ENCODE results near the gene CLCN1.

DNA sequence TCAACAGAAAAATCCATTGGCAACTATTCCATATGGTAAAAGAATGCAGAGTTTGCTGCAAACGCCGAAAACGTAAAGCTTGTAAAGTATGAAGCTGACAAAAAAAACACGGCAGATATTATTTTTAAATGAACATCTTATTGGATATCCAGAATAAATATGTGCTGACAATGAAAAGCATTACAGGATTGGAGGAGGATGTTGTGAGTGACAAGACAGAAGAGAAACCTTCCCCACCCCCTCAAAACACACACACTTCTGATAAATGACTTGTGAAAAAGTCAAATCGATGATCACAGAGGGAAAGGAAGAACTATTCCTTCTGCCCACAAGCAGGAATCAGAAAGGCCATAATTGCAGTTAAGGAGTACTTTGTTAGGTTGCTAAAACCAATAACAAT, 32.0 kb downstream of the CLCN1 start:
- TF ChIP-seq, protein P1, sequence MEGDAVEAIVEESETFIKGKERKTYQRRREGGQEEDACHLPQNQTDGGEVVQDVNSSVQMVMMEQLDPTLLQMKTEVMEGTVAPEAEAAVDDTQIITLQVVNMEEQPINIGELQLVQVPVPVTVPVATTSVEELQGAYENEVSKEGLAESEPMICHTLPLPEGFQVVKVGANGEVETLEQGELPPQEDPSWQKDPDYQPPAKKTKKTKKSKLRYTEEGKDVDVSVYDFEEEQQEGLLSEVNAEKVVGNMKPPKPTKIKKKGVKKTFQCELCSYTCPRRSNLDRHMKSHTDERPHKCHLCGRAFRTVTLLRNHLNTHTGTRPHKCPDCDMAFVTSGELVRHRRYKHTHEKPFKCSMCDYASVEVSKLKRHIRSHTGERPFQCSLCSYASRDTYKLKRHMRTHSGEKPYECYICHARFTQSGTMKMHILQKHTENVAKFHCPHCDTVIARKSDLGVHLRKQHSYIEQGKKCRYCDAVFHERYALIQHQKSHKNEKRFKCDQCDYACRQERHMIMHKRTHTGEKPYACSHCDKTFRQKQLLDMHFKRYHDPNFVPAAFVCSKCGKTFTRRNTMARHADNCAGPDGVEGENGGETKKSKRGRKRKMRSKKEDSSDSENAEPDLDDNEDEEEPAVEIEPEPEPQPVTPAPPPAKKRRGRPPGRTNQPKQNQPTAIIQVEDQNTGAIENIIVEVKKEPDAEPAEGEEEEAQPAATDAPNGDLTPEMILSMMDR (conservative IDR thresholded peaks at IDR 0.05 in 1 of 2, IDR thresholded peaks at IDR 0.05 in 1 of 2; ENCODE audit: extremely low read depth in 1 of 2, insufficient read depth in 1 of 2, low read depth in 1 of 2, low read length in 2 of 2): no peak
- TF ChIP-seq EZH2 (IDR thresholded peaks at IDR 0.05; ENCODE audit: borderline replicate concordance, low read length): no peak

All from mammary epithelial cell (primary cell).